Embryonic facial prominence (tissue), 1 donor: ENCODE measurements around the gene PARP1.
A peak's percentile ranks its signal among the peaks of the same experiment; 100 is the strongest.
"Not testable (repeated sequence)": the region's sequence is repeated elsewhere in the genome, so short reads cannot be mapped to it uniquely, and the experiment has no call there.

Source experiments
- DNase-seq: peaks from one replicate; pipeline ENCODE4 v3.0.0-alpha.2; 2016; ENCODE audit errors: extremely low spot score

Gene PARP1

GRCh38 chr1:226407497-226408284, at the start of gene PARP1:
Gene PARP1, minus strand, starts transcription at chr1:226408093. Its CDS starts 164 bp downstream, at chr1:226407929.
- DNase-seq = peak; percentile 58

- DNase-seq = no peak
Measured at GRCh38 chr1:226457307-226457712, 49.4 kb upstream of the PARP1 start.

GRCh38 chr1:226455843-226456242, 48.0 kb upstream of the PARP1 start:
- DNase-seq = no peak

- no peak for DNase-seq
Measured at GRCh38 chr1:226454349-226454748, 46.5 kb upstream of the PARP1 start.

GRCh38 chr1:226453015-226453704, 45.3 kb upstream of the PARP1 start:
- DNase-seq = no peak

GRCh38 chr1:226450688-226451087, 42.8 kb upstream of the PARP1 start:
- no peak for DNase-seq

GRCh38 chr1:226449823-226450222, 41.9 kb upstream of the PARP1 start:
- DNase-seq = no peak

GRCh38 chr1:226447932-226448665, 40.2 kb upstream of the PARP1 start:
- no peak for DNase-seq

GRCh38 chr1:226446094-226446493, 38.2 kb upstream of the PARP1 start:
- no peak for DNase-seq

GRCh38 chr1:226444901-226445300, 37.0 kb upstream of the PARP1 start:
- DNase-seq = no peak

- DNase-seq = no peak
Measured at GRCh38 chr1:226443439-226443838, 35.5 kb upstream of the PARP1 start.

GRCh38 chr1:226443033-226443432, 35.1 kb upstream of the PARP1 start:
- no peak for DNase-seq

GRCh38 chr1:226441629-226442028, 33.7 kb upstream of the PARP1 start:
- no peak for DNase-seq

GRCh38 chr1:226440512-226440911, 32.6 kb upstream of the PARP1 start:
- no peak for DNase-seq

GRCh38 chr1:226438007-226438406, 30.1 kb upstream of the PARP1 start:
- DNase-seq = no peak

GRCh38 chr1:226436855-226437491, 29.1 kb upstream of the PARP1 start:
- DNase-seq = no peak

GRCh38 chr1:226436472-226436854, 28.6 kb upstream of the PARP1 start:
- DNase-seq = no peak

- DNase-seq = no peak
Measured at GRCh38 chr1:226433341-226433720, 25.4 kb upstream of the PARP1 start.

GRCh38 chr1:226432586-226433340, 24.9 kb upstream of the PARP1 start:
- no peak for DNase-seq

- DNase-seq = not testable (repeated sequence)
Measured at GRCh38 chr1:226431898-226432297, 24.0 kb upstream of the PARP1 start.
